Stimulated activated CD4-positive, alpha-beta T cell treated with anti-CD3 and anti-CD28 coated beads, Interleukin-1b, Interleukin-23, amount 100 ng/mL, for 24 hours (primary cell): Measurements from ENCODE around the gene GRIK1.
"Not testable (repeated sequence)": the region's sequence is repeated elsewhere in the genome, so short reads cannot be mapped to it uniquely, and the experiment has no call there.

ENCODE experiments used
- DNase-seq, 4 experiments: peaks; one replicate each; pipeline ENCODE4 v3.0.0-alpha.2; 2020; ENCODE audit warnings: low read depth in 4 of 4, low spot score in 1 of 4

The GRIK1 gene

GRCh38 chr21:29939924-29940275 lies at the start of gene GRIK1:
GRIK1 (minus strand) TSS chr21:29939996.
- DNase-seq: no peak

GRCh38 chr21:29987762-29988161 lies 48.0 kb upstream of the GRIK1 start:
- no peak for DNase-seq

- no peak for DNase-seq
These were observed 46.1 kb upstream of the GRIK1 start for GRCh38 chr21:29985866-29986265.

- no peak for DNase-seq
These were observed 39.2 kb upstream of the GRIK1 start for GRCh38 chr21:29979043-29979442.

GRCh38 chr21:29975776-29976175 lies 36.0 kb upstream of the GRIK1 start:
- no peak for DNase-seq

- DNase-seq: no peak
These were observed 33.5 kb upstream of the GRIK1 start for GRCh38 chr21:29973258-29973657.

- no peak for DNase-seq
These were observed 21.7 kb upstream of the GRIK1 start for GRCh38 chr21:29961291-29962027.

GRCh38 chr21:29958551-29958950 lies 18.8 kb upstream of the GRIK1 start:
- DNase-seq: no peak

- not testable (repeated sequence) for DNase-seq
These were observed 18.2 kb upstream of the GRIK1 start for GRCh38 chr21:29958035-29958434.

GRCh38 chr21:29953690-29954089 lies 13.9 kb upstream of the GRIK1 start:
- DNase-seq: no peak

- no peak for DNase-seq
These were observed 13.3 kb upstream of the GRIK1 start for GRCh38 chr21:29953072-29953471.

GRCh38 chr21:29951911-29952310 lies 12.1 kb upstream of the GRIK1 start:
- no peak for DNase-seq

GRCh38 chr21:29949991-29950390 lies 10.2 kb upstream of the GRIK1 start:
- no peak for DNase-seq

- DNase-seq: no peak
These were observed 7.3 kb upstream of the GRIK1 start for GRCh38 chr21:29947119-29947518.

GRCh38 chr21:29943885-29944284 lies 4.1 kb upstream of the GRIK1 start:
- DNase-seq: no peak

GRCh38 chr21:29942034-29942433 lies 2.2 kb upstream of the GRIK1 start:
- no peak for DNase-seq

GRCh38 chr21:29940991-29941390 lies 1.2 kb upstream of the GRIK1 start:
- no peak for DNase-seq

- no peak for DNase-seq
These were observed 565 bp upstream of the GRIK1 start for GRCh38 chr21:29940361-29940760.

GRCh38 chr21:29939104-29939923 lies 482 bp downstream of the GRIK1 start:
- DNase-seq: no peak

- no peak for DNase-seq
These were observed 1.1 kb downstream of the GRIK1 start for GRCh38 chr21:29938776-29939103.

GRCh38 chr21:29933088-29933487 lies 6.7 kb downstream of the GRIK1 start:
- DNase-seq: no peak

GRCh38 chr21:29928537-29928936 lies 11.3 kb downstream of the GRIK1 start:
- DNase-seq: no peak

GRCh38 chr21:29920938-29921337 lies 18.9 kb downstream of the GRIK1 start:
- no peak for DNase-seq
